NCI-H446 (cell line): ENCODE results near the gene HPSE2.
"Not testable (repeated sequence)": the region's sequence is repeated elsewhere in the genome, so short reads cannot be mapped to it uniquely, and the experiment has no call there.

ENCODE experiments used
- DNase-seq, 2 experiments: peaks; one replicate each; lab custom pipeline; 2025; lab: John Stamatoyannopoulos, UW

HPSE2 gene

GRCh38 chr10:98919899-98920298 is 315.8 kb downstream of the HPSE2 start:
- no peak for DNase-seq

- no peak for DNase-seq
Measured at GRCh38 chr10:98917828-98918227, 317.8 kb downstream of the HPSE2 start.

- no peak for DNase-seq
Measured at GRCh38 chr10:98916526-98917125, 319.0 kb downstream of the HPSE2 start.

GRCh38 chr10:98915911-98916310 is 319.7 kb downstream of the HPSE2 start:
- DNase-seq = no peak

- DNase-seq = no peak
Measured at GRCh38 chr10:98910546-98910945, 325.1 kb downstream of the HPSE2 start.

- no peak for DNase-seq
Measured at GRCh38 chr10:98910048-98910447, 325.6 kb downstream of the HPSE2 start.

- no peak for DNase-seq
Measured at GRCh38 chr10:98908868-98909267, 326.8 kb downstream of the HPSE2 start.

GRCh38 chr10:98908247-98908646 is 327.4 kb downstream of the HPSE2 start:
- not testable (repeated sequence) for DNase-seq

- no peak for DNase-seq
Measured at GRCh38 chr10:98901441-98902110, 334.1 kb downstream of the HPSE2 start.

GRCh38 chr10:98899018-98899417 is 336.6 kb downstream of the HPSE2 start:
- no peak for DNase-seq

GRCh38 chr10:98892523-98892922 is 343.1 kb downstream of the HPSE2 start:
- DNase-seq = no peak

- DNase-seq = no peak
Measured at GRCh38 chr10:98886686-98887085, 349.0 kb downstream of the HPSE2 start.

GRCh38 chr10:98885378-98885777 is 350.3 kb downstream of the HPSE2 start:
- no peak for DNase-seq

GRCh38 chr10:98881789-98882188 is 353.9 kb downstream of the HPSE2 start:
- no peak for DNase-seq

GRCh38 chr10:98880971-98881370 is 354.7 kb downstream of the HPSE2 start:
- DNase-seq = no peak

- DNase-seq = no peak
Measured at GRCh38 chr10:98878921-98879320, 356.7 kb downstream of the HPSE2 start.

GRCh38 chr10:98878418-98878817 is 357.2 kb downstream of the HPSE2 start:
- DNase-seq = no peak

GRCh38 chr10:98861962-98862361 is 373.7 kb downstream of the HPSE2 start:
- DNase-seq = no peak

GRCh38 chr10:98858525-98858924 is 377.1 kb downstream of the HPSE2 start:
- no peak for DNase-seq

GRCh38 chr10:98855403-98856189 is 380.1 kb downstream of the HPSE2 start:
- DNase-seq = no peak

- no peak for DNase-seq
Measured at GRCh38 chr10:98852686-98853085, 383.0 kb downstream of the HPSE2 start.

GRCh38 chr10:98848361-98848760 is 387.3 kb downstream of the HPSE2 start:
- DNase-seq = no peak

- DNase-seq = no peak
Measured at GRCh38 chr10:98846787-98847186, 388.9 kb downstream of the HPSE2 start.
